Panc1 (cell line): Measurements from ENCODE around the gene SYF2. TPM values are rescaled to one million over a fixed set of nuclear protein-coding genes. Genes with fewer than 3 reads are reported as not detected.

Experiments used
- ATAC-seq: fragments of 200-7000 bp; cut with Tn5 transposase; 2 replicates; pipeline ENCODE4 v1.9.1; 2020; ENCODE audit warnings: mild to moderate bottlenecking, moderate library complexity
- BruUV-seq: library from RNA; stranded (reverse); fragments of 400-500 nt; replicated peaks from 2 replicates; lab custom pipeline; 2021; lab: Mats Ljungman, UMichigan
- CTCF ChIA-PET: fragments of 300-600 bp; sonication (Branson Sonifier 250); formaldehyde crosslinking; loops from one replicate; lab custom pipeline; 2022; ENCODE audit warnings: antibody characterized with exemption; lab: Charles Lee
- POLR2A ChIA-PET: fragments of 300-600 bp; sonication (Branson Sonifier 250); formaldehyde crosslinking; loops from one replicate; lab custom pipeline; 2022; ENCODE audit warnings: antibody characterized with exemption; lab: Charles Lee
- DNase-seq: peaks from one replicate; pipeline ENCODE4 v3.0.0-alpha.2; 2010; ENCODE audit warnings: low read depth, low spot score
- H3K27ac ChIP-seq: 2 replicates; pipeline ENCODE4 v1.5.1; 2011; ENCODE audit warnings: mild to moderate bottlenecking, low read length, inconsistent platforms
- H3K27me3 ChIP-seq: fragments of 200-500 bp; sonication (Bioruptor generic); 2 replicates; pipeline ENCODE4 v1.6.0; 2014; ENCODE audit warnings: low read length, inconsistent platforms; ENCODE audit not compliant: control insufficient read depth, insufficient read depth
- H3K36me3 ChIP-seq: fragments of 200-500 bp; sonication (Bioruptor generic); 2 replicates; pipeline ENCODE4 v1.5.1; 2014; ENCODE audit warnings: inconsistent platforms, mild to moderate bottlenecking, low read length, moderate library complexity; ENCODE audit not compliant: control insufficient read depth, insufficient read depth
- H3K4me1 ChIP-seq: 2 replicates; pipeline ENCODE4 v1.5.1; 2011; ENCODE audit warnings: inconsistent platforms, mild to moderate bottlenecking, low read length, moderate library complexity; ENCODE audit not compliant: control insufficient read depth, insufficient read depth
- H3K4me3 ChIP-seq, 2 experiments: 2 replicates each; pipeline ENCODE4 v1.5.1; 2011 to 2012; ENCODE audit warnings: low read depth in 2 of 2, low read length in 2 of 2, mild to moderate bottlenecking in 2 of 2, inconsistent platforms in 1 of 2, moderate library complexity in 1 of 2
- H3K9me3 ChIP-seq: fragments of 200-500 bp; sonication (Bioruptor generic); 2 replicates; pipeline ENCODE4 v1.5.1; 2014; ENCODE audit warnings: low read depth, mild to moderate bottlenecking, inconsistent platforms, low read length, moderate library complexity; ENCODE audit not compliant: control insufficient read depth, insufficient read depth
- CTCF ChIP-seq: fragments of 450-650 bp; IDR thresholded peaks from 2 replicates; pipeline ENCODE4 v1.5.1; 2017; ENCODE audit warnings: mild to moderate bottlenecking
- POLR2AphosphoS5 ChIP-seq: IDR thresholded peaks from 2 replicates; pipeline ENCODE4 v1.6.1; 2012; ENCODE audit warnings: mild to moderate bottlenecking, low read depth, low read length, moderate library complexity
- REST ChIP-seq, 2 experiments: IDR thresholded peaks; 2 replicates each; pipeline ENCODE4 v1.6.1; 2011 to 2012; ENCODE audit warnings: low read depth in 2 of 2, control low read depth in 1 of 2, low read length in 1 of 2, mild to moderate bottlenecking in 1 of 2, moderate library complexity in 1 of 2; ENCODE audit not compliant: insufficient read depth in 1 of 2
- SIN3A ChIP-seq: IDR thresholded peaks from 2 replicates; pipeline ENCODE4 v1.6.1; 2012; ENCODE audit warnings: low read depth, mild to moderate bottlenecking, low read length, moderate library complexity, borderline replicate concordance; ENCODE audit not compliant: insufficient read depth
- TCF7L2 ChIP-seq: IDR thresholded peaks from 2 replicates; pipeline ENCODE4 v1.6.1; 2011; ENCODE audit warnings: mild to moderate bottlenecking, low read depth, low read length, inconsistent platforms
- in situ Hi-C: cut with HindIII; loops from 2 replicates; pipeline ENCODE4 v1.10.0; 2016; ENCODE audit warnings: low sequenced_read_pairs, low pct_unique_long_range_greater_than_20kb
- intact Hi-C: fragments of 100-400 bp; cut with micrococcal nuclease; formaldehyde crosslinking; loops from one replicate; pipeline ENCODE4 v1.10.0; 2022; ENCODE audit not compliant: unreplicated experiment
- total RNA-seq: library from RNA; stranded (reverse); gene quantifications from one replicate; pipeline ENCODE4 v1.2.1, GENCODE V29; 2021; ENCODE audit not compliant: unreplicated experiment

SYF2 gene
- total RNA-seq, 1 experiment from 2014 or later: 28.9 TPM

GRCh38 chr1:25194054-25194453 is 38.2 kb downstream of the SYF2 start:
- no peaks in the 10 kb centered on the region; the same call in 1 of the 2 replicates for H3K4me1 ChIP-seq
- BruUV-seq: no TSS peak
- no peak overlapping the region for H3K27ac ChIP-seq
- DNase-seq: no peak
- H3K9me3 ChIP-seq: no peaks in the 10 kb centered on the region
- no peak for ATAC-seq
- no peak for TF ChIP-seq SIN3A
- TF ChIP-seq TCF7L2: no peak
- TF ChIP-seq POLR2AphosphoS5: no peak
- no peak for TF ChIP-seq CTCF
- TF ChIP-seq REST (IDR thresholded peaks at IDR 0.05; ENCODE audit: insufficient read depth in 1 of 2, low read depth in 2 of 2, low read length in 1 of 2): no peak
- in situ Hi-C loops: no loop called here
- CTCF ChIA-PET: interaction anchor here (0.7 kb wide), 1 partner anchor 72 kb away, joined by 5 read pairs; no protein-coding TSS in a partner anchor
- no peak overlapping the region for H3K4me3 ChIP-seq
- no peaks in the 10 kb centered on the region for H3K36me3 ChIP-seq
- H3K27me3 ChIP-seq: no peaks in the 10 kb centered on the region
- POLR2A ChIA-PET: no interaction called here
- intact Hi-C loops: no loop called here

GRCh38 chr1:25193229-25193628 is 39.1 kb downstream of the SYF2 start:
- H3K27me3 ChIP-seq: no peaks in the 10 kb centered on the region
- no peak overlapping the region for H3K4me3 ChIP-seq
- H3K27ac ChIP-seq: no peak overlapping the region
- no peaks in the 10 kb centered on the region for H3K36me3 ChIP-seq
- BruUV-seq: no TSS peak
- ChIA-PET POLR2A (no interaction called here), CTCF (no interaction called here)
- no peak for TF ChIP-seq CTCF
- TF ChIP-seq TCF7L2: no peak
- TF ChIP-seq POLR2AphosphoS5: no peak
- TF ChIP-seq REST (IDR thresholded peaks at IDR 0.05; ENCODE audit: insufficient read depth in 1 of 2, low read depth in 2 of 2, low read length in 1 of 2): no peak
- TF ChIP-seq SIN3A: no peak
- ATAC-seq (no peak), DNase-seq (no peak)
- in situ Hi-C loops (no loop called here), intact Hi-C loops (no loop called here)
- no peaks in the 10 kb centered on the region for H3K9me3 ChIP-seq
- no peaks in the 10 kb centered on the region; the same call in 1 of the 2 replicates for H3K4me1 ChIP-seq
